ENCODE data around the gene APBA2. TPM values are rescaled to one million over a fixed set of nuclear protein-coding genes. Genes with fewer than 3 reads are reported as not detected.
"Not testable (repeated sequence)": the region's sequence is repeated elsewhere in the genome, so short reads cannot be mapped to it uniquely, and the experiment has no call there.

The APBA2 gene
- total and polyA plus RNA-seq, 5 donors = 0.17 to 0.95 (median 0.38) TPM

DNA sequence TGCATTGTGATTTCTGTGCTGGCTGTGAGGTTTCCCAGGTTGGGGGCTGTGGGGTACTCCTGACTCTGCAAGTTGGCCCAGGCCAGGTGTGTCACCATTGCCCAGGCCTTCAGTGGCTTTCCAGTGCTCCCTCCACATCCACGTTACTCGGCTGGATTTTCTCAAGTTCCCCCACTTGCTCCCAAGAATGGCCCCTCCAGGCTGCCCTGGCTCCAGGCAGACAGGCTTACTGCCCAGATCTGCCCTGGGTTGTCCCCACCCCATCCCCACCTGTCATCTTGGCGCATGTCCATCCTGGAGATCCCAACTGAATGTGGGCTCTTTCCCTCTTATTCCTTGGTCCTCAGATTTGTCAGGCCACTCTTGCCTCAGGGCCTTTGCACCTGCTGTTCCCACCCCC, 3.6 kb downstream of the APBA2 start:
- Histone ChIP-seq H3K4me1 (ENCODE audit: control insufficient read depth, insufficient read depth, low read length) (no peaks in the 10 kb centered on the region), H3K9me3 (ENCODE audit: control insufficient read depth, low read length) (no peaks in the 10 kb centered on the region), H3K27me3 (ENCODE audit: control insufficient read depth, insufficient read depth) (no peaks in the 10 kb centered on the region), H3K27ac (ENCODE audit: low read length) (no peak overlapping the region), H3K4me3 (ENCODE audit: low read length) (no peak overlapping the region)
- ATAC-seq (no peak), DNase-seq (no peak)
- WGBS = 94% methylated on average over 3 of the region's 3 CpGs
- intact Hi-C loops (cut with DNase I) = no loop called here

DNA sequence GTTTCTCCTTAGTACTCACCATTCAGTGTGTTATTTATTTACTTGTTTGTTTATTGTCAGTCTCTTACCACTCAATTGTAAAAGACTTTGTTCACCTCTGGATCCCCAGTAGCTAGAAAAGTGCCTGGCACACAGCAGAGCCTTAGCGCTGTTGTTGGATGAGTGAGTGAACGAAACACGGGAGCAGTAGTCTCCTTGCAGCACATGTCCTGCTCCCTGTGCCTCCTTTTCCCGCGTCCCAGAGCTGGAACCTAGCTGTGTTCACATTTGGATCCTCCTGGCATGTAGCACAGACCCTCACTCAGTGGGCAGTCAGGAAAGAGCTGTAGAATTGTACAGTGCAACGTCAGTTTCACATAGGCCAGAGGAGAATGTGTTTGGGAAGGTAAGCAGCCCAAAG, 4.1 kb downstream of the APBA2 start:
- H3K4me3 ChIP-seq (ENCODE audit: low read length); DNase-seq; intact Hi-C loops (cut with DNase I); H3K27ac ChIP-seq (ENCODE audit: low read length); H3K9me3 ChIP-seq (ENCODE audit: control insufficient read depth, low read length); H3K27me3 ChIP-seq (ENCODE audit: control insufficient read depth, insufficient read depth); H3K4me1 ChIP-seq (ENCODE audit: control insufficient read depth, insufficient read depth, low read length); ATAC-seq: not testable (repeated sequence)
- 90% methylated on average over 6 of the region's 6 CpGs for WGBS

DNA sequence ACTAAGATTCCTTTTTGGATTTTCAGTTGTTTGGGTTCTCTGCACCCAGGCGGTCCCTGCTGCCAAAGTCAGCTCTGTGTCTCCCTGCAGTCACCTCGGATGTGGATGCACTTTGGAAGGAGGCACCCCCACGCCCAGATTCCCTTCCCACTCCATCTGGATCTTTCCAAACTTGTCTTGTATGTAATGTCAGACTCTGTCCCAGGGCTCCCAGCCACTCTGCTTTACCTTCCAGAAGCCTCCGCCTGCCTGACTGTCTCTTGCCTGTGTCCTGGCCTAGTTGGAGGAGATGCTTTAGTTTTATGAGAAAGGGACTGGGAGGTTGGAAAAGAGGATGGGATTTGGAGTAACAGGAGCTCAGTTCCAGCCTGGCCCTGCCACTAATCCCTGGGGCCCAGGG, 4.5 kb downstream of the APBA2 start:
- H3K4me3 ChIP-seq (ENCODE audit: low read length); H3K4me1 ChIP-seq (ENCODE audit: control insufficient read depth, insufficient read depth, low read length); intact Hi-C loops (cut with DNase I); H3K27ac ChIP-seq (ENCODE audit: low read length); ATAC-seq; H3K9me3 ChIP-seq (ENCODE audit: control insufficient read depth, low read length); DNase-seq; H3K27me3 ChIP-seq (ENCODE audit: control insufficient read depth, insufficient read depth): not testable (repeated sequence)
- WGBS = 76% methylated on average over 4 of the region's 4 CpGs

DNA sequence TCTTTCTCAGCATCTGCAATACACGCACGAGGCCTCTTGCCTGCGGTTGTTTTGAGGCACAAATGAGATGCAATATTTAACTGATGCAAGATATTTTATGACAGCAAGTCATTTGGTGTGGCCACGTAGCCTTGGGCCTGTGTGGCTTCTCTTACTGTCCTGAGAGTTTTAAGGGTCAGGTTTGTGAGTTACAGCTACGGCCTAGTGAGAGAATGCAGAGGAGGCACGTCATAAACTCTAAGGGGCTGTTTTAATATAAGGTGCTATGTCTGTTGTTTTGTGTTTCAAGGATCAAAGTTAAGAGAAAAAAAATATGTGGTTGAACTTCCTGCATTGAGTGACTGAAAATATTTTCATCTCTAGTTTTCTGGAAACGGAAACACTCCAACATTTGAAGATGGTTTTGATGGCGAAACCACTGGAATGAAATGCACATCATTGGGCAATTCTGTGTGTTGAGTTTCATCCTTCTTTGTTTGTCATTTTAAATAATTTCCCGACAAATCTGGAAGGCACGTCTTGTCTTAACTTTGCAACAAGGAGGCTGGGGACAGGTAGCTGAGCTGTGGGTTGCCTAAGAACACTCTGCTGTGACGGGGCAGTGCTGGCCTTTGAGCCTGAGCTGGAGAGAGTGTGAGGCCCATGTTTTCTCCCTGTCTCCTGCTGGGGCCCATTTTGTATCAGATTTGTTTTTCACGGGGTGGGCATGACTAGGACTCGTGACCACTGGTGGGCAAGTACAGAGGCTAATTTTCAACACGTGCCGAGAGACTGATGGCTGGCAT, 5.1 kb downstream of the APBA2 start:
- H3K4me3 ChIP-seq (ENCODE audit: low read length) = no peak overlapping the region
- H3K27ac ChIP-seq (ENCODE audit: low read length) = no peak overlapping the region
- ATAC-seq (no peak), DNase-seq (no peak)
- no peaks in the 10 kb centered on the region for H3K4me1 ChIP-seq (ENCODE audit: control insufficient read depth, insufficient read depth, low read length)
- H3K9me3 ChIP-seq (ENCODE audit: control insufficient read depth, low read length) = no peaks in the 10 kb centered on the region
- H3K27me3 ChIP-seq (ENCODE audit: control insufficient read depth, insufficient read depth) = no peaks in the 10 kb centered on the region
- WGBS = 83% methylated on average over 15 of the region's 15 CpGs
- intact Hi-C loops (cut with DNase I) = no loop called here

DNA sequence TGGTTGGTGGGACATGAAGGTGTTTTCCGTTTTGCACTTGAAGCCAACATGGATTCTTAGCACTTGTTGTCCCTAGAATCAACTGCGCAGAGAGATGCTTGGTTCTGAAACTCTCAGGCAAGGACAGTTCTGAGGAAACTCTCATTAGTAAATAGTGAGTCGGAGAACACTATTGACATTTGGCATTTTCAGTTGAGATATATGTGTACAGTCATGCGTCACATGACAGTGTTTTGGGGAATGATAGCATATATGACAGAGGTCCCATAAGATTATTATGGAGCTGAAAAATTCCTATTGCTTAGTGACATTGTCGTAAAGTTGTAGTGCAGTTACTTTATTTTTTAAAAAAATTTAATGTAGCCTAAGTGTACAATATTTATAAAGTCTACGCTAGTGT, 5.8 kb downstream of the APBA2 start:
- WGBS = 92% methylated on average over 6 of the region's 6 CpGs
- H3K9me3 ChIP-seq (ENCODE audit: control insufficient read depth, low read length) = no peaks in the 10 kb centered on the region
- no peak for DNase-seq
- H3K27ac ChIP-seq (ENCODE audit: low read length) = no peak overlapping the region
- no peak overlapping the region for H3K4me3 ChIP-seq (ENCODE audit: low read length)
- no peaks in the 10 kb centered on the region for H3K27me3 ChIP-seq (ENCODE audit: control insufficient read depth, insufficient read depth)
- no peaks in the 10 kb centered on the region for H3K4me1 ChIP-seq (ENCODE audit: control insufficient read depth, insufficient read depth, low read length)
- intact Hi-C loops (cut with DNase I) = no loop called here
- no peak for ATAC-seq

DNA sequence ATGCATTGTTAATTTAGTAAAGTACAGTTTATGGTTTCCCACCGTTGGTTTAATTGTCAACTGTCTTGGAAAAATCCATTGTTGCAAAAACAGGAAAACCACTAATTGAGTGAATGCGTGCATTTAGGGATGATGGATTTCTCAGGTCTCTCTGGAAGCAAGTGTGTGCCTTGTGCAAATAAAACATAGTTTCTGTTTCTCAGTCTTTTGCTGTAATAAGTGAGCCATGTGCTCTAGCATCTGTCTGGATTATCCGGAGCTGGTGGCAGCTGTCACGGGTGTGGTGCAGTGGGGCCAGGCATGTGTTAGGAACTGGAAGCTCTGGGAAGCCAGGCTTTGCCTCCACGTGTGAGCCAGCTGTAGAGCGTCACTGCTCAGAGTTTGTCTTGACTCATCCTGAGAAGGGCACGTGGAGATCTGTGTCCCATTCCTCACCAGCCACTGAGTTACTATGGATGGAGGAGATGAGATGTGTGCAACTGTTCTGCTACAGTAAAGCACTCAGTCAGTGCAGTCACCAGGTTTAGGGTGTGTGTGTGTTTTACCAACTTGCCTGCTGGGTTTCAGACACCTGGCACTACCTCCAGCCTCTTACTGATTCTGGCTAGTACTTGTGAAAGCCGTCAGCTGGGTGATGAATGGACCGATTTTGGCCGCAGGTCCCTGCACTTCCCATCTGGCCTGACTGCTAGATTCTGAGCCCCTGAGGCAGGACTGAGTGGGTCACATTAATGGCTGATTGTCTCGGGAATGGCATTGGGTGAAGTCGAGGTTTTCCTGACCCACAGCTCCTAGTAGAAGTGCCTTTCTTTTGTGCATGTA, 7.2 kb downstream of the APBA2 start:
- no peak overlapping the region for H3K4me3 ChIP-seq (ENCODE audit: low read length)

DNA sequence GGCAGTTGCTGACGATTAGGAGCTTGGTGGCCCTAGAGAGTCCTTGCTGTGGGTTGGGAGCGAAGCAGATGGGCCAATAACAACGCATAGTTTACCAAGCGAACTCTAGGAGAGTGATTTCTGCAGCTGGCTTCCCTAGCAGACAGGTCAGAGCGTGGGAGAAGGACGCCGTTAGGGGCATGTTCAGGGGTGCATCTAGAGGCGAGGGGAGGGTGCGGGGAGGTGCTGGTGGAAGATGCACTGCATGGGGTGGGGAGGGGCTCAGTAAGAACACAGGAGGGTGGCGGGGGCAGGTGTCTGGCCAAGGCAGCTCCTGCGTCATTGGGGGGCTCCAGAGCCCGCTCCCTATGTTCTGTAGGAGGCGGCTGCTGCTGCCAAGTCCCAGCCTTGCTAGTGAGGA, 8.9 kb downstream of the APBA2 start:
- H3K9me3 ChIP-seq (ENCODE audit: control insufficient read depth, low read length) = no peaks in the 10 kb centered on the region
- no peaks in the 10 kb centered on the region for H3K4me1 ChIP-seq (ENCODE audit: control insufficient read depth, insufficient read depth, low read length)
- intact Hi-C loops (cut with DNase I) = no loop called here
- no peaks in the 10 kb centered on the region for H3K27me3 ChIP-seq (ENCODE audit: control insufficient read depth, insufficient read depth)
- DNase-seq (no peak), ATAC-seq (no peak)
- no peak overlapping the region for H3K27ac ChIP-seq (ENCODE audit: low read length)
- 81% methylated on average over 13 of the region's 13 CpGs for WGBS
- no peak overlapping the region for H3K4me3 ChIP-seq (ENCODE audit: low read length)

More for the DNA sequence above, 7.2 kb downstream of the APBA2 start:
- Histone ChIP-seq H3K4me1 (ENCODE audit: control insufficient read depth, insufficient read depth, low read length) (no peaks in the 10 kb centered on the region), H3K9me3 (ENCODE audit: control insufficient read depth, low read length) (no peaks in the 10 kb centered on the region), H3K27me3 (ENCODE audit: control insufficient read depth, insufficient read depth) (no peaks in the 10 kb centered on the region), H3K27ac (ENCODE audit: low read length) (no peak overlapping the region)
- DNase-seq (no peak), ATAC-seq (no peak)
- intact Hi-C loops (cut with DNase I) = no loop called here
- 65% methylated on average over 12 of the region's 12 CpGs for WGBS

DNA sequence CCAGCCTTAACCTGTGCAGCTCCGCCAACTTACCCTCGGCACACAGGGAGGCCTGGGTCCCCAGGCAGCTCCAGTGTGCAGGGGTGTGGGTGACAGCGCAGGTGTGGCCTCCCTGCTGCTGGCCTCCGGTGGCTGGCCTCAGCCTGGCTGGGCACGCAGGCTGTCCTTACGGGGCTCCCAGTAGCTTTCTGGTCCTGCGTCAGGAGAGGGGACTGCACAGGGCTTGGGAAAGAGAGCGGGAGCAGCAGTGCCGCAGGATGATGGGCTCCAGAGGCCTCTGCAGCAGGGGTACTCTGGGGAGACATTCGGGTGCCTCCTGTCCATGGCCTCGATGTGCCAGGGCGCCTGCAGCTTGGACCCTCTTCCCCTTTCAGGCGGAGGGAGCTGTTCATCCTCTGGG, 9.4 kb downstream of the APBA2 start:
- Histone ChIP-seq H3K4me3 (ENCODE audit: low read length) (no peak overlapping the region), H3K4me1 (ENCODE audit: control insufficient read depth, insufficient read depth, low read length) (no peaks in the 10 kb centered on the region), H3K27ac (ENCODE audit: low read length) (no peak overlapping the region), H3K27me3 (ENCODE audit: control insufficient read depth, insufficient read depth) (no peaks in the 10 kb centered on the region), H3K9me3 (ENCODE audit: control insufficient read depth, low read length) (no peaks in the 10 kb centered on the region)
- no peak for DNase-seq
- 90% methylated on average over 13 of the region's 13 CpGs for WGBS
- ATAC-seq = no peak
- intact Hi-C loops (cut with DNase I) = no loop called here

DNA sequence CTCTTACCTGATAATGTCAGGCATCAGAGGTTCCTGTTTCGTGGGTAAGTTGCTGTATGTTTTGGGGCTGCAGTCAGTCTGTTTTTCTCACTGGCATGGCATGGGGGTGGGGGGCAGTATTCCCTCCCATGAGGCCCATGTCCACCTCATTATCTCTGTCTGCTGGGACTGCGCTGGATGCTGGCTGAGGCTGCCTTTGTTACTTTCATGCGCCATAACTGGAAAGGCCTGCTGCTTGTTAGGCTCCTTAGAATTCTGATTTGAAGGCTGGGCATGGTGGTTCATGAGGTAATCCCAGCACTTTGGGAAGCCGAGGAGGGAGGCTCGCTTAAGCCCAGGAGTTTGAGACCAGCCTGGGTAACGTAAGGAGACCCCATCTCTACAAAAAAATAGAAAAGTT, 9.8 kb downstream of the APBA2 start:
- intact Hi-C loops (cut with DNase I) = no loop called here
- Histone ChIP-seq H3K27me3 (ENCODE audit: control insufficient read depth, insufficient read depth) (no peaks in the 10 kb centered on the region), H3K27ac (ENCODE audit: low read length) (no peak overlapping the region), H3K4me3 (ENCODE audit: low read length) (no peak overlapping the region), H3K9me3 (ENCODE audit: control insufficient read depth, low read length) (no peaks in the 10 kb centered on the region), H3K4me1 (ENCODE audit: control insufficient read depth, insufficient read depth, low read length) (no peaks in the 10 kb centered on the region)
- no peak for DNase-seq
- ATAC-seq = no peak
- WGBS = 90% methylated on average over 6 of the region's 6 CpGs

DNA sequence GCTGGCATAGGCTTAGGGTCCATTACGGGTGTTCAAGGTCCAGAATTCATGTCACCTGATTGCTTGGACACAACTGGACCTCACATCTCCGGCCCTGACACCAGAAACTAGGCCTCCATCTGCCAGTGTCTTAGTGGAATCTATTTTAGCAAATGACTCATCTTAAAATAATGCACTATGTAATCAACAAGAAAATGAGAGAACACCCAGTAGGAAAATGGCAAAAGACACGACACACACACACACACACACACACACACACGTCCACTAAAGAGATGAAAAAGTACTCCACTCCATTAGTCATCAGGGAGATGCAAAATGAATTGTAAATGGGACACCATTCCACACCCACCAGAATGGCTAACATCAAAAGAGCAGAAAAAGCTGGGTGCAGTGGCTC, 11.2 kb downstream of the APBA2 start:
- H3K9me3 ChIP-seq (ENCODE audit: control insufficient read depth, low read length) = no peaks in the 10 kb centered on the region
- ATAC-seq (no peak), DNase-seq (no peak)
- no peak overlapping the region for H3K4me3 ChIP-seq (ENCODE audit: low read length)
- intact Hi-C loops (cut with DNase I) = no loop called here
- H3K27ac ChIP-seq (ENCODE audit: low read length) = no peak overlapping the region
- no peaks in the 10 kb centered on the region for H3K27me3 ChIP-seq (ENCODE audit: control insufficient read depth, insufficient read depth)
- no peaks in the 10 kb centered on the region for H3K4me1 ChIP-seq (ENCODE audit: control insufficient read depth, insufficient read depth, low read length)
- 61% methylated on average over 4 of the region's 4 CpGs for WGBS

DNA sequence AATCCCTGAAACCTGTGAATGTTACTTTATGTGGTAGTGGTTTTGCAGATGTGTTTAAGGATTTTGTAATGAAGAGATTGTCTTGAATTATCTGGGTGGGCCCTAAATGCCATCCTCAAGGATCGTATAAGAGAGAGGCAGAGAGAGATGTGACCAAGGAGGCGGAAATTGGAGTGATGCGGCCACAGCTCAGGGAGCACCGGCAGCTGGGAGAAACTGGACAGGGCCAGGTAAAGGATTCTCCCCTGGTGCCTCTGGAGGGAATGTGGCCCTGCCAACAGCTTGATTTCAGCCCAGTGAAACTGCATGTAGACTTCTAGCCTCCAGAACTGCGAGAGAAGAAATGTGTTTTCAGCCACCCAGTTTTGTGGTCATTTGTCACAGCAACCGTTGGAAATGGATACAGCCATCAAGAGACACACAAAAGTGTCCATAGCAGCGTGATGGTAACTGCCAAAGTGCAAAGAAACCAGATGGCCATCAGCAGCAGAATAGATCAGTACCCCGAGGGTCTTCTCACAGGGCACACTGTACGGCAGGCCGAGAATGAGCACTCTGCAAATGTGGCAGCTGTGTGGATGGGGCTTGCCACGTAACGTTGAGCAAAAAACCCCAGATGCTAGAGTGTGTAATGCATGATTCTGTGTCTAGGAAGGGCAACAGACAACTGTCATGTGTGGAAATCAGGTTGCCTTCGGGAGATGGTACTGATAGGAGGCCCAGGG, 12.2 kb downstream of the APBA2 start:
- no peak for ATAC-seq
- 89% methylated on average over 13 of the region's 13 CpGs for WGBS
- no peaks in the 10 kb centered on the region for H3K27me3 ChIP-seq (ENCODE audit: control insufficient read depth, insufficient read depth)
- H3K9me3 ChIP-seq (ENCODE audit: control insufficient read depth, low read length) = no peaks in the 10 kb centered on the region
- intact Hi-C loops (cut with DNase I) = no loop called here
- no peak overlapping the region for H3K27ac ChIP-seq (ENCODE audit: low read length)
- no peaks in the 10 kb centered on the region for H3K4me1 ChIP-seq (ENCODE audit: control insufficient read depth, insufficient read depth, low read length)
- no peak for DNase-seq
- H3K4me3 ChIP-seq (ENCODE audit: low read length) = no peak overlapping the region
